Transverse colon (tissue), 4 donors: Measurements from ENCODE around the gene DIAPH3. TPM values are rescaled to one million over a fixed set of nuclear protein-coding genes. Genes with fewer than 3 reads are reported as not detected.

ENCODE experiments used
- DNase-seq: peaks from one replicate; pipeline ENCODE4 v3.0.0-alpha.2; 2019
- H3K27ac ChIP-seq, 4 donors: fragments of 200-600 bp; sonication (generic); 2 replicates each; pipeline ENCODE4 v1.5.1; 2016 to 2018; ENCODE audit warnings: inconsistent platforms in 4 of 4
- H3K27me3 ChIP-seq: fragments of 200-600 bp; sonication (generic); 2 replicates; pipeline ENCODE4 v1.5.1; 2017; ENCODE audit warnings: inconsistent platforms
- H3K36me3 ChIP-seq, 4 donors: fragments of 200-600 bp; sonication (generic); 2 replicates each; pipeline ENCODE4 v1.5.1; 2017 to 2019; ENCODE audit warnings: inconsistent platforms in 4 of 4
- H3K4me1 ChIP-seq, 4 donors: fragments of 200-600 bp; sonication (generic); 2 replicates each; pipeline ENCODE4 v1.5.1; 2017 to 2020; ENCODE audit warnings: inconsistent platforms in 4 of 4
- H3K4me3 ChIP-seq, 4 donors: fragments of 200-600 bp; sonication (generic); 1 replicate in 1 of 4; 2 replicates in 3 of 4; pipeline versions ENCODE4 v1.5.1 to v1.6.1; 2017 to 2019; ENCODE audit warnings: inconsistent platforms in 4 of 4
- H3K9me3 ChIP-seq, 2 donors: fragments of 200-600 bp; sonication (generic); 2 replicates each; pipeline ENCODE4 v1.5.1; 2017 to 2019; ENCODE audit warnings: inconsistent platforms in 2 of 2
- CTCF ChIP-seq, 5 experiments: fragments of 200-600 bp in 3 of 5; fragments of 450-650 bp in 2 of 5; sonication (generic) in 3 of 5; IDR thresholded peaks; 1 replicate in 2 of 5; 2 replicates in 3 of 5; pipeline ENCODE4 v1.5.1; 2016 to 2017; ENCODE audit warnings: antibody characterized with exemption in 5 of 5, inconsistent platforms in 3 of 5, mild to moderate bottlenecking in 2 of 5, moderate library complexity in 1 of 5
- EP300 ChIP-seq: sonication (generic); formaldehyde crosslinking; IDR thresholded peaks from one replicate; pipeline ENCODE4 v1.6.1; 2017; ENCODE audit warnings: antibody characterized with exemption, low read depth
- POLR2A ChIP-seq: fragments of 450-650 bp; IDR thresholded peaks from one replicate; pipeline ENCODE4 v1.6.1; 2016; ENCODE audit warnings: antibody characterized with exemption, mild to moderate bottlenecking, moderate library complexity
- POLR2AphosphoS5 ChIP-seq, 3 donors: sonication (generic); formaldehyde crosslinking; IDR thresholded peaks; one replicate each; pipeline ENCODE4 v1.6.1; 2016; ENCODE audit warnings: antibody characterized with exemption in 3 of 3
- WGBS, 2 donors: methylation state at CpG; one replicate each; pipeline ENCODE4 v1.1.5; 2018; ENCODE audit warnings: low coverage in 1 of 2; 5-methylcytosine and 5-hydroxymethylcytosine counted together
- in situ Hi-C, 4 donors: fragments of 200-750 bp; cut with MboI; loops; one replicate each; pipeline versions ENCODE4 v1.15.0 to v1.15.1; 2017; ENCODE audit warnings: low sequenced_read_pairs in 3 of 4, low pct_ligation_motif_present in 1 of 4, low pct_unique_long_range_greater_than_20kb in 1 of 4
- intact Hi-C: fragments of 100-400 bp; cut with DNase I; formaldehyde crosslinking; loops from one replicate; pipeline ENCODE4 v1.15.1; 2023; ENCODE audit warnings: low total_unique reads
- total RNA-seq, 4 donors: library from RNA; depleted of rRNA; stranded (reverse); fragments of >200 nt; gene quantifications; one replicate each; pipeline ENCODE4 v1.1.0, GENCODE V29; 2016

The DIAPH3 gene
- total RNA-seq, 4 donors from 2014 or later = 0.95 to 1.6 (median 1.2) TPM

- H3K36me3 ChIP-seq = no peaks in the 10 kb centered on the region
- TF ChIP-seq CTCF (IDR thresholded peaks at IDR 0.05) = no peak
- no peak for TF ChIP-seq POLR2A
- TF ChIP-seq POLR2AphosphoS5 (IDR thresholded peaks at IDR 0.05) = no peak
- no peak for TF ChIP-seq EP300
- H3K27me3 ChIP-seq = no peaks in the 10 kb centered on the region
- no peak overlapping the region for H3K4me3 ChIP-seq
- 81 to 96% methylated on average over 3 of the region's 3 CpGs for WGBS, 2 donors
- in situ Hi-C loops = no loop called here
- intact Hi-C loops = no loop called here
- no peak overlapping the region for H3K27ac ChIP-seq
- H3K9me3 ChIP-seq = no peaks in the 10 kb centered on the region
- peaks cover 0 to 4% (median 0%) of the 10 kb centered on the region in 4 donors for H3K4me1 ChIP-seq
- no peak for DNase-seq
Measured at GRCh38 chr13:59976856-59977255, 186.9 kb downstream of the DIAPH3 start.

- Histone ChIP-seq H3K4me1 (peaks cover 0 to 4% (median 0%) of the 10 kb centered on the region in 4 donors), H3K9me3 (no peaks in the 10 kb centered on the region), H3K27ac (no peak overlapping the region), H3K4me3 (no peak overlapping the region), H3K27me3 (no peaks in the 10 kb centered on the region), H3K36me3 (no peaks in the 10 kb centered on the region)
- WGBS, 2 donors = 92 to 97% methylated on average over 6 of the region's 6 CpGs
- in situ Hi-C loops = no loop called here
- no peak for DNase-seq
- TF ChIP-seq POLR2AphosphoS5 (IDR thresholded peaks at IDR 0.05) (no peak), POLR2A (no peak), CTCF (IDR thresholded peaks at IDR 0.05) (no peak), EP300 (no peak)
- intact Hi-C loops = no loop called here
Measured at GRCh38 chr13:59975807-59976435, 187.8 kb downstream of the DIAPH3 start.

GRCh38 chr13:59970847-59971246, 192.9 kb downstream of the DIAPH3 start:
- Histone ChIP-seq H3K4me3 (no peak overlapping the region), H3K27ac (no peak overlapping the region), H3K4me1 (peaks cover 0 to 4% (median 0%) of the 10 kb centered on the region in 4 donors), H3K27me3 (no peaks in the 10 kb centered on the region), H3K36me3 (no peaks in the 10 kb centered on the region), H3K9me3 (no peaks in the 10 kb centered on the region)
- WGBS, 2 donors = 83 to 93% methylated on average over 2 to 3 of the region's 3 CpGs
- intact Hi-C loops = no loop called here
- in situ Hi-C loops = no loop called here
- TF ChIP-seq EP300 = no peak
- no peak for TF ChIP-seq POLR2A
- TF ChIP-seq CTCF (IDR thresholded peaks at IDR 0.05) = no peak
- TF ChIP-seq POLR2AphosphoS5 (IDR thresholded peaks at IDR 0.05) = no peak
- DNase-seq = no peak

GRCh38 chr13:59963827-59964226, 199.9 kb downstream of the DIAPH3 start:
- Histone ChIP-seq H3K27me3 (no peaks in the 10 kb centered on the region), H3K36me3 (no peaks in the 10 kb centered on the region), H3K4me1 (no peaks in the 10 kb centered on the region), H3K27ac (no peak overlapping the region), H3K4me3 (no peak overlapping the region), H3K9me3 (no peaks in the 10 kb centered on the region)
- TF ChIP-seq POLR2A = no peak
- TF ChIP-seq POLR2AphosphoS5 (IDR thresholded peaks at IDR 0.05) = no peak
- no peak for TF ChIP-seq EP300
- TF ChIP-seq CTCF (IDR thresholded peaks at IDR 0.05) = no peak
- WGBS, 2 donors = 70 to 79% methylated on average over 2 of the region's 2 CpGs
- in situ Hi-C loops (no loop called here), intact Hi-C loops (no loop called here)
- no peak for DNase-seq
